ENCODE results near the gene KRT36.

DNA sequence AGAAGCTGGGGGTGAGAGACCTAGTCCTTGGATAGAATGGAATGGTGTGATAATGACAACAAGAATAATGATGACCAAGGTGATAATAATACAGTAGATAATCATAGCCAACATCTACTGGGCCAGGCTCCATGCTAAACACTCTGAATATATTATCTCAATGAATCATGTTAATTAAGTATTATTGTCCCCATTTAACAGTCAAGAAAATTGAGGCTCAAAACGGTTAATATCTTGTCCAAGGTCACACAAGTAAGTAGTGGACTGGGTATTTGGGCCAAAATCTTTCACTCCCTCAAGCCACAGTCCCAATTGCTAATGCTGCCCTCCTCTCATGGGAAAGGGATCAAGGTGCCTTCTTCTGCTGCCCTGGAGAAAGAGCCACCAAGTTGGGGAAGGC, 42.3 kb upstream of the KRT36 start:
- TF ChIP-seq, protein P1, sequence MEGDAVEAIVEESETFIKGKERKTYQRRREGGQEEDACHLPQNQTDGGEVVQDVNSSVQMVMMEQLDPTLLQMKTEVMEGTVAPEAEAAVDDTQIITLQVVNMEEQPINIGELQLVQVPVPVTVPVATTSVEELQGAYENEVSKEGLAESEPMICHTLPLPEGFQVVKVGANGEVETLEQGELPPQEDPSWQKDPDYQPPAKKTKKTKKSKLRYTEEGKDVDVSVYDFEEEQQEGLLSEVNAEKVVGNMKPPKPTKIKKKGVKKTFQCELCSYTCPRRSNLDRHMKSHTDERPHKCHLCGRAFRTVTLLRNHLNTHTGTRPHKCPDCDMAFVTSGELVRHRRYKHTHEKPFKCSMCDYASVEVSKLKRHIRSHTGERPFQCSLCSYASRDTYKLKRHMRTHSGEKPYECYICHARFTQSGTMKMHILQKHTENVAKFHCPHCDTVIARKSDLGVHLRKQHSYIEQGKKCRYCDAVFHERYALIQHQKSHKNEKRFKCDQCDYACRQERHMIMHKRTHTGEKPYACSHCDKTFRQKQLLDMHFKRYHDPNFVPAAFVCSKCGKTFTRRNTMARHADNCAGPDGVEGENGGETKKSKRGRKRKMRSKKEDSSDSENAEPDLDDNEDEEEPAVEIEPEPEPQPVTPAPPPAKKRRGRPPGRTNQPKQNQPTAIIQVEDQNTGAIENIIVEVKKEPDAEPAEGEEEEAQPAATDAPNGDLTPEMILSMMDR (IDR thresholded peaks at IDR 0.05), result no peak
- no peak for TF ChIP-seq POLR2A (IDR thresholded peaks at IDR 0.05)

Data from Peyer's patch (tissue), 4 donors.